Epithelial cell of alveolus of lung (primary cell): ENCODE data around the gene IFI6. TPM values are rescaled to one million over a fixed set of nuclear protein-coding genes. Genes with fewer than 3 reads are reported as not detected.

Source experiments
- total RNA-seq: library from RNA; depleted of rRNA; stranded (reverse); fragments of >200 nt; gene quantifications from 2 replicates; pipeline ENCODE4 v1.2.1, GENCODE V29; 2015

Gene IFI6, protein sequence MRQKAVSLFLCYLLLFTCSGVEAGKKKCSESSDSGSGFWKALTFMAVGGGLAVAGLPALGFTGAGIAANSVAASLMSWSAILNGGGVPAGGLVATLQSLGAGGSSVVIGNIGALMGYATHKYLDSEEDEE
- 22.3 and 139 TPM in 2 replicates for total RNA-seq

DNA sequence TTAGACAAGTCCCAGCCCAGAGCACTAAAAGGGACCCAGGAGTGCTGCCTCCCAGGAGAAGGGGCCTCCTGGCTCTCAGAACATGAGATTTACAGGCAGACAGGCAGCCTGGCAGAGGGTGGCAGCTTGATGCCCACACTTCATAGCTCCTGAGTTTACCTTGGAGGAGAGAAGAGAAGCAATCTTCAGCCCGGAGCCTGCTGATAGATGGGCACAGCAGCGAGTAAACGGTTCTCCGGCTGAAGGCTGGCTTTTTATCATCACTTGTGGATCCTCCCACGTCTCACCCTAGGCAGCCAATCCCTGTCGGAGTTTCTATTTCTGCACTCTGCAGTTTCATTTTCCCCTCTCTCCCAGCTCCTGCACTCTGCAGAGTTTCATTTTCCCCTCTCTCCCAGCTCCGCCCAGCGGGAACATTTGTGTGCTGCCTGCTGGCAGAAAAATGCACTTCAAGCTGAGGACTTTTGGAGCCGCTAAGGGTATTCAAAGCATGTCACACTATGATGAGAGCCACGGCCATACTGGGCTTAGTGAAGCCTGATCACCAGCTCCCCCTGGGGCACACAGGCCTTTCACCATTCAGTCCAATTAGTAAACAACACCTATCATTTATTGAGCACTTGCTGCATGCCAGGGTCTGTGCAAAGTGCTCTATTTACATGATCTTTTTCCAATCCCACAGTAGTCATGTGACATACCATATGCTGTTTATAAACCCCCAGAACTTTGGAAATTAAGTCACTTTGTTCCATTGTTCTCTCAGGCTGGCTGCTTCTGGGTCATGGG lies at the start of gene IFI6:
TSS of gene IFI6 (minus strand) at position 229 of the 786 bp plus-strand sequence. CDS start 2,878 bp downstream, outside the sequence.

DNA sequence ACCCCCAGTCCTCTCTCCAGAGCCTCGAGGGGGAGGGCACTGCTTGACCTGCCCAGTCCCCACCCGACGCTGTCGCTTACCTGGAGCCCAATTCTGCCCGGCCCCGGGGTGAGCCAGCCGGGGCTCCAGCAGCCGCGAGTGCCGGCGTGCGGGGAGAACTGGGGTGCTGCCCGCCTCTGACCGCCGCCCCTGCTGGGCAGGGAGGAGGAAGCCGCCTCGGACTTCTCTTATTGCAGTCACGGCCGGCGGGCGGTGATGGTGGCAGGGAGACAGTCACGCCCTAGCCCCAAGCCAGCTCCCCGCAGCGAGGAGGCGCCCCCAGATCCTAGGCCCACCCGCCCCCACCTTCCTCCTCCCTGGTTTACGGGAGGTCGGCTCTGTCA lies 37.0 kb downstream of the IFI6 start, which contains the start of gene FGR:
TSS of gene FGR (minus strand) at position 201 of the 383 bp plus-strand sequence. CDS start 11,269 bp downstream, outside the sequence.

Other genes with a start within 250 kb of the IFI6 start
- 28.8 and 54.2 TPM in 2 replicates for gene WASF2, start 182.0 kb downstream of the IFI6 start, total RNA-seq
- 5.2 and 10.5 TPM in 2 replicates for gene AHDC1, start 68.0 kb downstream of the IFI6 start, total RNA-seq
- not detected in 2 replicates for gene FGR, start 37.0 kb downstream of the IFI6 start, total RNA-seq
- 6.9 and 8.7 TPM in 2 replicates for gene FAM76A, start 53.8 kb upstream of the IFI6 start, total RNA-seq
- gene STX12, start 101.0 kb upstream of the IFI6 start, total RNA-seq = 34.7 and 37.2 TPM in 2 replicates
- 39.8 and 40.7 TPM in 2 replicates for gene PPP1R8, start 158.6 kb upstream of the IFI6 start, total RNA-seq
- 12.8 and 14.2 TPM in 2 replicates for gene THEMIS2, start 200.4 kb upstream of the IFI6 start, total RNA-seq
- 31.3 and 33.8 TPM in 2 replicates for gene RPA2, start 242.4 kb upstream of the IFI6 start, total RNA-seq